GM12878 (cell line): ENCODE data around the gene LRIT3. TPM values are rescaled to one million over a fixed set of nuclear protein-coding genes. Genes with fewer than 3 reads are reported as not detected.

Source experiments
- ATAC-seq: fragments of 200-7000 bp; cut with Tn5 transposase; 3 replicates; pipeline ENCODE4 v1.9.1; 2020; ENCODE audit warnings: mild to moderate bottlenecking, moderate library complexity
- BruUV-seq: library from RNA; stranded (reverse); fragments of 400-500 nt; replicated peaks from 2 replicates; lab custom pipeline; 2021; lab: Mats Ljungman, UMichigan
- CTCF ChIA-PET: fragments of 300-600 bp; sonication (Branson Sonifier 250); formaldehyde crosslinking; extraction: SDS; loops from one replicate; lab custom pipeline; 2021; ENCODE audit warnings: inconsistent platforms; lab: Yijun Ruan, JAX
- POLR2A ChIA-PET: fragments of 350-600 bp; formaldehyde crosslinking; extraction: SDS; loops from one replicate; lab custom pipeline; 2021; ENCODE audit warnings: inconsistent platforms; lab: Charles Lee
- RAD21 ChIA-PET: fragments of 300-600 bp; sonication (Branson Sonifier 250); formaldehyde crosslinking; loops from one replicate; lab custom pipeline; 2023; ENCODE audit warnings: antibody characterized with exemption; ENCODE audit not compliant: unreplicated experiment; lab: Charles Lee
- SMC1A ChIA-PET: fragments of 300-600 bp; sonication (Branson Sonifier 250); formaldehyde crosslinking; loops from one replicate; lab custom pipeline; 2023; ENCODE audit not compliant: unreplicated experiment, uncharacterized antibody; lab: Charles Lee
- DNase-seq: peaks from one replicate; pipeline ENCODE4 v3.0.0-alpha.2; 2011; ENCODE audit warnings: low read depth, low spot score
- FAIRE-seq: peaks from 3 replicates; lab custom pipeline; 2011; peaks lifted over from hg19 to GRCh38; lab: Jason Lieb, UNC
- H2AFZ ChIP-seq: 2 replicates; pipeline ENCODE4 v1.6.0; 2011; ENCODE audit warnings: low read depth, low read length, control low read depth; ENCODE audit not compliant: control insufficient read depth
- H3K27ac ChIP-seq: 2 replicates; pipeline ENCODE4 v1.5.1; 2011; ENCODE audit warnings: control low read depth; ENCODE audit not compliant: control insufficient read depth, insufficient read depth
- H3K27me3 ChIP-seq, 2 experiments: replicated peaks in 1 of 2; 2 replicates each; pipeline versions ENCODE4 v1.6.0 to v1.6.1; 2011; ENCODE audit warnings: low read length in 1 of 2; ENCODE audit not compliant: control insufficient read depth in 2 of 2, insufficient read depth in 2 of 2
- H3K36me3 ChIP-seq, 2 experiments: 2 replicates each; pipeline ENCODE4 v1.5.1; 2011; ENCODE audit warnings: low read length in 1 of 2; ENCODE audit not compliant: control insufficient read depth in 2 of 2, insufficient read depth in 2 of 2
- H3K4me1 ChIP-seq: 2 replicates; pipeline ENCODE4 v1.6.1; 2011; ENCODE audit warnings: mild to moderate bottlenecking, low read length, moderate library complexity, mixed read lengths; ENCODE audit not compliant: control insufficient read depth, insufficient read depth
- H3K4me2 ChIP-seq: 2 replicates; pipeline ENCODE4 v1.6.0; 2011; ENCODE audit warnings: control low read depth; ENCODE audit not compliant: control insufficient read depth, insufficient read depth
- H3K4me3 ChIP-seq: fragments of 200-600 bp; sonication (generic); 2 replicates; pipeline ENCODE4 v1.5.1; 2016
- H3K79me2 ChIP-seq: 2 replicates; pipeline ENCODE4 v1.6.0; 2011; ENCODE audit warnings: low read length; ENCODE audit not compliant: control insufficient read depth, insufficient read depth
- H3K9ac ChIP-seq: 2 replicates; pipeline ENCODE4 v1.8.0; 2011; ENCODE audit warnings: low read length, control low read depth, mixed read lengths; ENCODE audit not compliant: control insufficient read depth, insufficient read depth
- H3K9me3 ChIP-seq: replicated peaks from 3 replicates; pipeline ENCODE4 v1.5.1; 2011; ENCODE audit warnings: mild to moderate bottlenecking, low read length; ENCODE audit not compliant: control insufficient read depth, insufficient read depth
- H4K20me1 ChIP-seq: 2 replicates; pipeline ENCODE4 v1.6.0; 2011; ENCODE audit not compliant: control insufficient read depth, insufficient read depth
- BCL11A ChIP-seq: IDR thresholded peaks from 2 replicates; pipeline ENCODE4 v1.6.1; 2011; ENCODE audit warnings: low read depth, low read length
- BRCA1 ChIP-seq: IDR thresholded peaks from 2 replicates; pipeline ENCODE4 v1.6.1; 2011; ENCODE audit warnings: low read depth, low read length, improper control_type of control experiment
- CREM ChIP-seq: IDR thresholded peaks from 2 replicates; pipeline ENCODE4 v1.6.1; 2014; ENCODE audit warnings: antibody characterized with exemption, low read depth
- CUX1 ChIP-seq: IDR thresholded peaks from 2 replicates; pipeline ENCODE4 v1.6.1; 2012; ENCODE audit warnings: improper control_type of control experiment, low read depth, low read length; ENCODE audit not compliant: insufficient replicate concordance
- E2F4 ChIP-seq: IDR thresholded peaks from 2 replicates; pipeline ENCODE4 v1.6.1; 2012; ENCODE audit warnings: low read depth, low read length, improper control_type of control experiment
- IRF5 ChIP-seq: fragments of 450-650 bp; IDR thresholded peaks from 2 replicates; pipeline ENCODE4 v1.6.1; 2017; ENCODE audit warnings: borderline replicate concordance
- KDM1A ChIP-seq: fragments of 200-600 bp; sonication (generic); IDR thresholded peaks from 2 replicates; pipeline ENCODE4 v1.6.1; 2016; ENCODE audit warnings: borderline replicate concordance
- NR2C2 ChIP-seq: IDR thresholded peaks from 2 replicates; pipeline ENCODE4 v1.6.1; 2011; ENCODE audit warnings: borderline replicate concordance, low read depth; ENCODE audit not compliant: control insufficient read depth, insufficient read length
- POLR2AphosphoS2 ChIP-seq: IDR thresholded peaks from 2 replicates; pipeline ENCODE4 v1.6.1; 2011; ENCODE audit warnings: low read depth, mild to moderate bottlenecking, low read length, improper control_type of control experiment, moderate library complexity
- SREBF1 ChIP-seq: IDR thresholded peaks from 2 replicates; pipeline ENCODE4 v1.6.1; 2012; ENCODE audit warnings: mild to moderate bottlenecking, low read length
- SREBF2 ChIP-seq: IDR thresholded peaks from 2 replicates; pipeline ENCODE4 v1.6.1; 2012; ENCODE audit warnings: mild to moderate bottlenecking, low read length
- SRF ChIP-seq, 2 experiments: IDR thresholded peaks; 2 replicates each; pipeline ENCODE4 v1.6.1; 2011; ENCODE audit warnings: low read depth in 2 of 2, low read length in 2 of 2, mild to moderate bottlenecking in 1 of 2, moderate library complexity in 1 of 2
- STAT3 ChIP-seq: IDR thresholded peaks from 2 replicates; pipeline ENCODE4 v1.6.1; 2011; ENCODE audit warnings: low read depth, low read length, improper control_type of control experiment
- TARDBP ChIP-seq: IDR thresholded peaks from 2 replicates; pipeline ENCODE4 v1.6.1; 2016; ENCODE audit warnings: borderline replicate concordance
- TCF3 ChIP-seq: IDR thresholded peaks from 2 replicates; pipeline ENCODE4 v1.6.1; 2012; ENCODE audit warnings: low read depth, mild to moderate bottlenecking, low read length, borderline replicate concordance; ENCODE audit not compliant: insufficient read depth
- ZNF207 ChIP-seq: fragments of 450-650 bp; IDR thresholded peaks from 2 replicates; pipeline ENCODE4 v1.6.1; 2014; ENCODE audit warnings: antibody characterized with exemption, mild to moderate bottlenecking, borderline replicate concordance
- ZNF24 ChIP-seq: fragments of 450-650 bp; IDR thresholded peaks from 2 replicates; pipeline ENCODE4 v1.6.1; 2017; ENCODE audit warnings: antibody characterized with exemption, mild to moderate bottlenecking
- WGBS: methylation state at CpG from one replicate; pipeline ENCODE4 v1.1.6; 2016; ENCODE audit warnings: low lambda C conversion rate; ENCODE audit not compliant: insufficient replicate concordance, insufficient coverage; ENCODE audit errors: missing lambda C conversion rate; 5-methylcytosine and 5-hydroxymethylcytosine counted together
- in situ Hi-C: fragments of 300-500 bp; cut with MboI; formaldehyde crosslinking; loops from 9 replicates; pipeline ENCODE4 v1.14.3; 2018; ENCODE audit warnings: mixed read lengths
- intact Hi-C: fragments of 100-400 bp; cut with micrococcal nuclease; formaldehyde crosslinking; loops from one replicate; pipeline ENCODE4 v1.14.2; 2022; ENCODE audit not compliant: unreplicated experiment
- polyA plus RNA-seq, 11 experiments: library from polyadenylated mRNA; depleted of rRNA in 4 of 11; unstranded in 6 of 11; stranded (reverse) in 5 of 11; fragments of >200 nt; fragmentation: Nextera tagmentation in 4 of 11; fragmentation: Illumina TruSeq in 1 of 11; extraction: Ambion mirVana in 4 of 11; extraction: Trizol in 1 of 11; gene quantifications; 1 replicate in 1 of 11; 2 replicates in 10 of 11; pipeline versions ENCODE4 v1.2.1 to v1.2.3, GENCODE V29; 2011 to 2016; ENCODE audit warnings: inconsistent platforms in 2 of 11, missing spikeins in 2 of 11, low read depth in 1 of 11
- total RNA-seq, 4 experiments: library from RNA; depleted of rRNA in 3 of 4; stranded (reverse); fragments of >200 nt in 3 of 4; fragmentation: Illumina TruSeq in 1 of 4; extraction: Trizol in 1 of 4; gene quantifications; 2 replicates each; pipeline versions ENCODE4 v1.2.1 to v1.2.3, GENCODE V29; 2013 to 2021

The LRIT3 gene
- total and polyA plus RNA-seq, 10 of the 15 experiments (the other 5 are each of a cell fraction or from before 2014, with no cell fraction given) = 0.04 to 0.20 (median 0.10) TPM; not detected in 6

GRCh38 chr4:109809655-109810054, 38.3 kb upstream of the LRIT3 start:
- Histone ChIP-seq H2AFZ (no peak overlapping the region), H3K9ac (no peak overlapping the region), H3K4me2 (no peak overlapping the region), H3K79me2 (no peaks in the 10 kb centered on the region), H3K4me3 (no peak overlapping the region), H3K4me1 (no peaks in the 10 kb centered on the region), H3K27ac (no peak overlapping the region), H4K20me1 (no peaks in the 10 kb centered on the region), H3K9me3 (no peaks in the 10 kb centered on the region), H3K36me3 (no peaks in the 10 kb centered on the region), H3K27me3 (no peaks in the 10 kb centered on the region)
- no TSS peak for BruUV-seq
- POLR2A ChIA-PET = no interaction called here
- intact Hi-C loops (loop anchor here (10.0 kb wide), 1 partner anchor 385 kb away; the partner anchor contains the start of gene ELOVL6), in situ Hi-C loops (loop anchor here (5.0 kb wide), 1 partner anchor 382 kb away; no protein-coding TSS in a partner anchor)
- 74% methylated on average over 2 of the region's 2 CpGs for WGBS
- no peak for ATAC-seq
- FAIRE-seq = no peak
- TF ChIP-seq CREM (no peak), SRF (IDR thresholded peaks at IDR 0.05; ENCODE audit: low read depth in 2 of 2, low read length in 2 of 2) (no peak), BRCA1 (no peak), E2F4 (no peak), ZNF24 (no peak), KDM1A (no peak), SREBF2 (no peak), ZNF207 (no peak), TCF3 (no peak), BCL11A (no peak), IRF5 (no peak), POLR2AphosphoS2 (no peak), NR2C2 (no peak), SREBF1 (no peak), CUX1 (no peak), TARDBP (no peak), STAT3 (no peak)
- DNase-seq = no peak
- SMC1A ChIA-PET = interaction anchor here (0.6 to 1.6 kb wide), 2 partner anchors 10 to 378 kb away, joined by 3 read pairs; no protein-coding TSS in a partner anchor
- RAD21 ChIA-PET = no interaction called here
- CTCF ChIA-PET = interaction anchor here (0.6 kb wide), 1 partner anchor 539 kb away, joined by 3 read pairs; no protein-coding TSS in a partner anchor
